ENCODE measurements around the gene CLIP4.

The CLIP4 gene

DNA sequence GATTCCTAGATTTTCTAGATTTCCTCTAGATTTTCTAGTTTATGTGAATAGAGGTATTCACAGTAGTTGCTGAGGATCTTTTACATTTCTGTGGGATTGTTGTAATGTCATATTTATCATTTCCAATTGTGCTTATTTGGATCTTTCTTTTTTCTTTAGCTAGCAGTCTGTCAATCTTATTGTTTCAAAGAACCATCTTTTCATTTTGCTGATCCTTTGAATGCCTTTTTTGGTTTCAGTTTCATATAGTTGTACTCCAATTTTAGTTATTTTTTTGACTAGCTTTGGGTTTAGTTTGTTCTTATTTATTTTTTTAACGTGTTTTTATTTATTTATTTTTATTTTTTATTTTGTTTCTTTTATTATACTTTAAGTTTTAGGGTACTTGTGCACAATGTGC, 24.5 kb downstream of the CLIP4 start:
- Histone ChIP-seq H3K4me1 (ENCODE audit: insufficient read depth, low read length, severe bottlenecking) (no peaks in the 10 kb centered on the region), H3K9me3 (ENCODE audit: low read length) (no peaks in the 10 kb centered on the region), H3K4me2 (ENCODE audit: low read length) (no peak overlapping the region), H3F3A (ENCODE audit: insufficient read depth, low read length) (no peaks in the 10 kb centered on the region), H3K9ac (ENCODE audit: low read length) (no peak overlapping the region), H3K9me2 (ENCODE audit: low read depth, low read length) (no peaks in the 10 kb centered on the region), H2AFZ (ENCODE audit: low read length) (no peak overlapping the region), H3K36me3 (ENCODE audit: insufficient read depth, low read length) (no peaks in the 10 kb centered on the region), H4K20me1 (ENCODE audit: insufficient read depth, low read length) (no peaks in the 10 kb centered on the region), H3K27me3 (ENCODE audit: insufficient read depth, low read length) (no peaks in the 10 kb centered on the region), H3K27ac (ENCODE audit: low read depth, low read length, poor library complexity, severe bottlenecking) (no peak overlapping the region), H3K4me3 (ENCODE audit: low read depth, low read length, poor library complexity, severe bottlenecking) (no peak overlapping the region), H3K79me2 (ENCODE audit: insufficient read depth, low read length) (no peaks in the 10 kb centered on the region)
- TF ChIP-seq, protein P1, sequence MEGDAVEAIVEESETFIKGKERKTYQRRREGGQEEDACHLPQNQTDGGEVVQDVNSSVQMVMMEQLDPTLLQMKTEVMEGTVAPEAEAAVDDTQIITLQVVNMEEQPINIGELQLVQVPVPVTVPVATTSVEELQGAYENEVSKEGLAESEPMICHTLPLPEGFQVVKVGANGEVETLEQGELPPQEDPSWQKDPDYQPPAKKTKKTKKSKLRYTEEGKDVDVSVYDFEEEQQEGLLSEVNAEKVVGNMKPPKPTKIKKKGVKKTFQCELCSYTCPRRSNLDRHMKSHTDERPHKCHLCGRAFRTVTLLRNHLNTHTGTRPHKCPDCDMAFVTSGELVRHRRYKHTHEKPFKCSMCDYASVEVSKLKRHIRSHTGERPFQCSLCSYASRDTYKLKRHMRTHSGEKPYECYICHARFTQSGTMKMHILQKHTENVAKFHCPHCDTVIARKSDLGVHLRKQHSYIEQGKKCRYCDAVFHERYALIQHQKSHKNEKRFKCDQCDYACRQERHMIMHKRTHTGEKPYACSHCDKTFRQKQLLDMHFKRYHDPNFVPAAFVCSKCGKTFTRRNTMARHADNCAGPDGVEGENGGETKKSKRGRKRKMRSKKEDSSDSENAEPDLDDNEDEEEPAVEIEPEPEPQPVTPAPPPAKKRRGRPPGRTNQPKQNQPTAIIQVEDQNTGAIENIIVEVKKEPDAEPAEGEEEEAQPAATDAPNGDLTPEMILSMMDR (IDR thresholded peaks at IDR 0.05; ENCODE audit: low read length), result no peak
- TF ChIP-seq EZH2 (IDR thresholded peaks at IDR 0.05; ENCODE audit: borderline replicate concordance, low read length), result no peak

DNA sequence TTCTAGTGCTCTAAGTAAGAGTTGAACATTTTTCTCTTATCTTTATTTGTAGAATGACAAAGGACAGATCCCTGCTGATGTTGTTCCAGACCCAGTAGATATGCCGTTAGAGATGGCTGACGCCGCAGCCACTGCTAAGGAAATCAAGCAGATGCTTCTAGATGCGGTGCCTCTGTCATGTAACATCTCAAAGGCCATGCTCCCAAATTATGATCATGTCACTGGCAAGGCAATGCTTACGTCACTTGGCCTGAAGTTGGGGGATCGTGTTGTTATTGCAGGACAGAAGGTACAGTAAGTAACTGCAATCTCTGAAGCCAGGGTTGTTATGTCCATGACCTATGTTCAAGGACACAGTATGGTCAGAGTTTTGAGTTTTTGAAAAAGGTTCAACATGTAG, 28.4 kb downstream of the CLIP4 start:
- H2AFZ ChIP-seq (ENCODE audit: low read length), result no peak overlapping the region
- TF ChIP-seq, protein P1 (IDR thresholded peaks at IDR 0.05; ENCODE audit: low read length), result no peak
- no peak for TF ChIP-seq EZH2 (IDR thresholded peaks at IDR 0.05; ENCODE audit: borderline replicate concordance, low read length)
- H3F3A ChIP-seq (ENCODE audit: insufficient read depth, low read length), result no peaks in the 10 kb centered on the region
- no peaks in the 10 kb centered on the region for H4K20me1 ChIP-seq (ENCODE audit: insufficient read depth, low read length)
- no peaks in the 10 kb centered on the region for H3K4me1 ChIP-seq (ENCODE audit: insufficient read depth, low read length, severe bottlenecking)
- H3K79me2 ChIP-seq (ENCODE audit: insufficient read depth, low read length), result no peaks in the 10 kb centered on the region
- no peak overlapping the region for H3K4me2 ChIP-seq (ENCODE audit: low read length)
- no peaks in the 10 kb centered on the region for H3K27me3 ChIP-seq (ENCODE audit: insufficient read depth, low read length)
- no peaks in the 10 kb centered on the region for H3K36me3 ChIP-seq (ENCODE audit: insufficient read depth, low read length)
- no peaks in the 10 kb centered on the region for H3K9me2 ChIP-seq (ENCODE audit: low read depth, low read length)
- H3K27ac ChIP-seq (ENCODE audit: low read depth, low read length, poor library complexity, severe bottlenecking), result no peak overlapping the region
- H3K9me3 ChIP-seq (ENCODE audit: low read length), result no peaks in the 10 kb centered on the region
- no peak overlapping the region for H3K9ac ChIP-seq (ENCODE audit: low read length)
- H3K4me3 ChIP-seq (ENCODE audit: low read depth, low read length, poor library complexity, severe bottlenecking), result no peak overlapping the region

DNA sequence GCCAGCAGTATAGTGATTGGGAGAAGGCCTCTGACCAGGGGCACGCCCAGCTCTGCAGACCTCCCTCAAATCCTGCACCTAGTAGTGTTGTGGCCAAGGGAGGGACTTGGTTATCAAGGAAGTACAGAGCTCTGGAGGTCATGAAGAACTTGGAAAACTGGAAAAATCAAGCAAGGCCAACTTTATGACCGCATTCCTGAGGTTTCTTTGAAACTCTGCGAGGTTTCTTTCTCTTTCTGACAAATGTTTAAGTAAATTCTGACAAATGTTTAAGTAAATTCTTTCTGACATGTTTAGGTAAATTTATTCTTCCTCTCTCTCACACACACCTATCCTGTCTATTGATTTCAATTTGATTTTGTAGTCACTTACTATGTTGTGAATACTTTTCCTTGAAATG, 31.0 kb downstream of the CLIP4 start:
- Histone ChIP-seq H3K9me2 (ENCODE audit: low read depth, low read length) (no peaks in the 10 kb centered on the region), H3K79me2 (ENCODE audit: insufficient read depth, low read length) (no peaks in the 10 kb centered on the region), H4K20me1 (ENCODE audit: insufficient read depth, low read length) (no peaks in the 10 kb centered on the region), H3K9ac (ENCODE audit: low read length) (no peak overlapping the region), H3K4me1 (ENCODE audit: insufficient read depth, low read length, severe bottlenecking) (no peaks in the 10 kb centered on the region), H3K36me3 (ENCODE audit: insufficient read depth, low read length) (no peaks in the 10 kb centered on the region), H3K9me3 (ENCODE audit: low read length) (no peaks in the 10 kb centered on the region), H3F3A (ENCODE audit: insufficient read depth, low read length) (no peaks in the 10 kb centered on the region), H3K27me3 (ENCODE audit: insufficient read depth, low read length) (no peaks in the 10 kb centered on the region), H3K4me2 (ENCODE audit: low read length) (no peak overlapping the region), H3K27ac (ENCODE audit: low read depth, low read length, poor library complexity, severe bottlenecking) (no peak overlapping the region), H2AFZ (ENCODE audit: low read length) (no peak overlapping the region), H3K4me3 (ENCODE audit: low read depth, low read length, poor library complexity, severe bottlenecking) (no peak overlapping the region)
- TF ChIP-seq, protein P1 (IDR thresholded peaks at IDR 0.05; ENCODE audit: low read length), result no peak
- TF ChIP-seq EZH2 (IDR thresholded peaks at IDR 0.05; ENCODE audit: borderline replicate concordance, low read length), result no peak
